Hematopoietic multipotent progenitor cell treated with erythropoietin and hydrocortisone succinate and interleukin-3 and kit ligand, for 17 days (in vitro differentiated cells): ENCODE measurements around the gene IL15.
"Not testable (repeated sequence)": the region's sequence is repeated elsewhere in the genome, so short reads cannot be mapped to it uniquely, and the experiment has no call there.

ENCODE experiments used
- DNase-seq: peaks from one replicate; pipeline ENCODE4 v3.0.0-alpha.2; 2015; ENCODE audit warnings: low spot score

The IL15 gene

GRCh38 chr4:141647966-141648365 is 11.6 kb downstream of the IL15 start:
- DNase-seq, result no peak

- no peak for DNase-seq
These were observed 15.9 kb downstream of the IL15 start for GRCh38 chr4:141652161-141652778.

- DNase-seq, result no peak
These were observed 17.7 kb downstream of the IL15 start for GRCh38 chr4:141654098-141654497.

- DNase-seq, result no peak
These were observed 19.6 kb downstream of the IL15 start for GRCh38 chr4:141656031-141656430.

- no peak for DNase-seq
These were observed 21.3 kb downstream of the IL15 start for GRCh38 chr4:141657550-141658250.

GRCh38 chr4:141658309-141658708 is 21.9 kb downstream of the IL15 start:
- no peak for DNase-seq

GRCh38 chr4:141659539-141659938 is 23.2 kb downstream of the IL15 start:
- DNase-seq, result no peak

- no peak for DNase-seq
These were observed 24.5 kb downstream of the IL15 start for GRCh38 chr4:141660880-141661279.

- no peak for DNase-seq
These were observed 32.0 kb downstream of the IL15 start for GRCh38 chr4:141668200-141668910.

GRCh38 chr4:141669501-141669900 is 33.1 kb downstream of the IL15 start:
- no peak for DNase-seq

GRCh38 chr4:141675384-141675783 is 39.0 kb downstream of the IL15 start:
- no peak for DNase-seq

- no peak for DNase-seq
These were observed 39.8 kb downstream of the IL15 start for GRCh38 chr4:141676087-141676670.

GRCh38 chr4:141680060-141680459 is 43.7 kb downstream of the IL15 start:
- DNase-seq, result no peak

- DNase-seq, result no peak
These were observed 48.4 kb downstream of the IL15 start for GRCh38 chr4:141684785-141685184.

- DNase-seq, result no peak
These were observed 49.9 kb downstream of the IL15 start for GRCh38 chr4:141686146-141686775.

- DNase-seq, result no peak
These were observed 50.5 kb downstream of the IL15 start for GRCh38 chr4:141686879-141687278.

- not testable (repeated sequence) for DNase-seq
These were observed 53.4 kb downstream of the IL15 start for GRCh38 chr4:141689726-141690296.

- not testable (repeated sequence) for DNase-seq
These were observed 54.9 kb downstream of the IL15 start for GRCh38 chr4:141691247-141691646.

- DNase-seq, result no peak
These were observed 55.7 kb downstream of the IL15 start for GRCh38 chr4:141692081-141692480.

GRCh38 chr4:141697116-141697515 is 60.7 kb downstream of the IL15 start:
- no peak for DNase-seq

GRCh38 chr4:141702472-141703182 is 66.2 kb downstream of the IL15 start:
- DNase-seq, result no peak
